B cell (primary cell): ENCODE measurements around the gene PDZD8.

ENCODE experiments used
- CTCF ChIP-seq: fragments of 200-600 bp; IDR thresholded peaks from one replicate; pipeline ENCODE4 v1.8.0; 2022; ENCODE audit warnings: antibody characterized with exemption, mild to moderate bottlenecking
- EZH2 ChIP-seq: IDR thresholded peaks from 2 replicates; pipeline ENCODE4 v1.6.1; 2012; ENCODE audit warnings: borderline replicate concordance, low read depth, mild to moderate bottlenecking, moderate library complexity, low read length; ENCODE audit not compliant: insufficient read depth, poor library complexity, severe bottlenecking

DNA sequence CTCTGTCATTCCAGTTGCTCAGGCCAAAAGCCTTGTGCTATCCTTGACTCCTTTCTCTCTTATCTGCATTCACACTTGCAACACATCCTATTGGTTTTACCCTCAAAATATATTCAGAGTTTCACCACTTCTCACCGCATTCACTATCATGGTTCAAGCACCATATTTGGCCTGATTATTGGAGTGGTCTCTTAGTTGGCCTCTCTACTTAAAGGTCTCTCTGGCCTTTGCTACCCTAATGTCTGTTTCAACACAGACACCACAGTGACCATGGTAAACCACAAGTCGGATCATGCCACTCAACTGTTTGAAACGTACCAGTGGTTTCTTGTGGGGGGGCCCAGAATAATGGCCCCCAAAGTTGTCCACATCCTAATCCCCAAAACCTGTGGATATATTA is 15.2 kb upstream of the PDZD8 start:
- no peak for TF ChIP-seq EZH2
- TF ChIP-seq CTCF, result no peak
